Kidney epithelial cell (primary cell): ENCODE results near the gene TOMM40L. TPM values are rescaled to one million over a fixed set of nuclear protein-coding genes. Genes with fewer than 3 reads are reported as not detected.

Source experiments
- DNase-seq: peaks from one replicate; pipeline ENCODE4 v3.0.0-alpha.2; 2010; ENCODE audit warnings: low read depth
- H3K27me3 ChIP-seq: 2 replicates; pipeline ENCODE4 v1.6.0; 2011; ENCODE audit warnings: low read length; ENCODE audit not compliant: control insufficient read depth, insufficient read depth
- H3K36me3 ChIP-seq: 2 replicates; pipeline ENCODE4 v1.5.1; 2011; ENCODE audit warnings: low read length; ENCODE audit not compliant: control insufficient read depth, insufficient read depth
- H3K4me3 ChIP-seq: 2 replicates; pipeline ENCODE4 v1.5.1; 2011; ENCODE audit warnings: low read depth, mild to moderate bottlenecking, control low read depth, low read length
- CTCF ChIP-seq: IDR thresholded peaks from 2 replicates; pipeline ENCODE4 v1.5.1; 2011; ENCODE audit warnings: mild to moderate bottlenecking, moderate library complexity, low read length, control low read depth, inconsistent platforms; ENCODE audit not compliant: insufficient read depth, poor library complexity, severe bottlenecking
- total RNA-seq: library from RNA; depleted of rRNA; stranded (reverse); fragments of >200 nt; gene quantifications from 2 replicates; pipeline ENCODE4 v1.2.3, GENCODE V29; 2015

Gene TOMM40L
- total RNA-seq, 1 donor from 2014 or later: 6.2 TPM

GRCh38 chr1:161227196-161227871 is 1.5 kb downstream of the TOMM40L start:
- no peaks in the 10 kb centered on the region for H3K36me3 ChIP-seq
- H3K4me3 ChIP-seq: no peak overlapping the region
- no peaks in the 10 kb centered on the region for H3K27me3 ChIP-seq
- TF ChIP-seq CTCF: peak; percentile 73
- DNase-seq: no peak

- no peak for TF ChIP-seq CTCF
- Histone ChIP-seq H3K27me3 (no peaks in the 10 kb centered on the region), H3K36me3 (no peaks in the 10 kb centered on the region), H3K4me3 (no peak overlapping the region)
- no peak for DNase-seq
Observed at GRCh38 chr1:161228032-161228431, 2.2 kb downstream of the TOMM40L start.

- DNase-seq: no peak
- no peaks in the 10 kb centered on the region for H3K27me3 ChIP-seq
- peak; percentile 16 for TF ChIP-seq CTCF
- no peaks in the 10 kb centered on the region for H3K36me3 ChIP-seq
- H3K4me3 ChIP-seq: no peak overlapping the region
Observed at GRCh38 chr1:161229896-161230295, 4.0 kb downstream of the TOMM40L start.

GRCh38 chr1:161230762-161231161 is 4.9 kb downstream of the TOMM40L start:
- no peaks in the 10 kb centered on the region for H3K36me3 ChIP-seq
- DNase-seq: no peak
- H3K27me3 ChIP-seq: no peaks in the 10 kb centered on the region
- no peak overlapping the region for H3K4me3 ChIP-seq
- no peak for TF ChIP-seq CTCF

GRCh38 chr1:161233102-161233501 is 7.2 kb downstream of the TOMM40L start:
- TF ChIP-seq CTCF: no peak
- no peak overlapping the region for H3K4me3 ChIP-seq
- H3K27me3 ChIP-seq: peaks cover 2% of the 10 kb centered on the region
- DNase-seq: no peak
- H3K36me3 ChIP-seq: no peaks in the 10 kb centered on the region

- Histone ChIP-seq H3K36me3 (no peaks in the 10 kb centered on the region), H3K27me3 (peaks cover 2% of the 10 kb centered on the region), H3K4me3 (no peak overlapping the region)
- no peak for TF ChIP-seq CTCF
- DNase-seq: no peak
Observed at GRCh38 chr1:161235957-161236775, 10.3 kb downstream of the TOMM40L start.
